Camera-type eye (tissue), 1 donor: ENCODE data around the gene CTBP2. TPM values are rescaled to one million over a fixed set of nuclear protein-coding genes. Genes with fewer than 3 reads are reported as not detected.

ENCODE experiments used
- total RNA-seq: library from RNA; depleted of rRNA; stranded (reverse); fragments of >200 nt; gene quantifications from one replicate; pipeline ENCODE4 v1.2.3, GENCODE V29; 2014

Gene CTBP2
- 121 TPM for total RNA-seq

GRCh38 chr10:125159932-125160855 is at the start of gene CTBP2:
TSS of gene CTBP2 (minus strand) at chr10:125160563.

GRCh38 chr10:124941823-124942222 is 218.5 kb downstream of the CTBP2 start, which contains the start of gene ZRANB1:
TSS of gene ZRANB1 (plus strand) at chr10:124942123. CDS start at chr10:124942494, 371 bp downstream.

Other genes starting within 250 kb of the CTBP2 start
- gene ZRANB1, start 218.4 kb downstream of the CTBP2 start, total RNA-seq: 66.2 TPM